RWPE2 (cell line): ENCODE data around the gene MFNG.

Experiments used
- ATAC-seq: fragments of 200-7000 bp; cut with Tn5 transposase; 3 replicates; pipeline ENCODE4 v1.9.1; 2021; ENCODE audit warnings: low read depth
- DNase-seq: peaks from one replicate; pipeline ENCODE4 v3.0.0-alpha.2; 2020; ENCODE audit warnings: low spot score
- H3K27ac ChIP-seq: fragments of 450-650 bp; 2 replicates; pipeline ENCODE4 v1.5.1; 2017; ENCODE audit warnings: mild to moderate bottlenecking; ENCODE audit not compliant: poor library complexity, severe bottlenecking
- H3K27me3 ChIP-seq: fragments of 250-450 bp; sonication (Bioruptor Pico); 2 replicates; pipeline ENCODE4 v1.5.1; 2021; ENCODE audit warnings: mild to moderate bottlenecking, moderate library complexity; ENCODE audit not compliant: insufficient read depth, poor library complexity, severe bottlenecking
- H3K36me3 ChIP-seq: fragments of 250-450 bp; sonication (Bioruptor Pico); 2 replicates; pipeline ENCODE4 v1.5.1; 2020; ENCODE audit warnings: low read depth, mild to moderate bottlenecking, moderate library complexity
- H3K4me1 ChIP-seq: fragments of 250-450 bp; sonication (Bioruptor Pico); 2 replicates; pipeline ENCODE4 v1.5.1; 2021; ENCODE audit warnings: mild to moderate bottlenecking, moderate library complexity; ENCODE audit not compliant: insufficient read depth, poor library complexity, severe bottlenecking
- H3K4me3 ChIP-seq: fragments of 250-450 bp; sonication (Bioruptor Pico); 2 replicates; pipeline ENCODE4 v1.5.1; 2021; ENCODE audit warnings: mild to moderate bottlenecking, moderate library complexity; ENCODE audit not compliant: severe bottlenecking
- H3K9me3 ChIP-seq: fragments of 250-450 bp; sonication (Bioruptor Pico); 2 replicates; pipeline ENCODE4 v1.5.1; 2021; ENCODE audit warnings: mild to moderate bottlenecking, moderate library complexity; ENCODE audit not compliant: severe bottlenecking
- CTCF ChIP-seq: fragments of 450-650 bp; IDR thresholded peaks from one replicate; pipeline ENCODE4 v1.5.1; 2017; ENCODE audit warnings: mild to moderate bottlenecking, moderate library complexity; ENCODE audit not compliant: poor library complexity, severe bottlenecking

The MFNG gene

GRCh38 chr22:37435970-37436603, 50.1 kb downstream of the MFNG start:
- no peak for TF ChIP-seq CTCF
- H3K27me3 ChIP-seq: no peaks in the 10 kb centered on the region
- ATAC-seq: no peak

GRCh38 chr22:37433786-37434185, 52.4 kb downstream of the MFNG start:
- H3K27ac ChIP-seq: peak overlapping the region; percentile 97
- peaks cover 18% of the 10 kb centered on the region for H3K9me3 ChIP-seq
- no peak overlapping the region for H3K4me3 ChIP-seq
- H3K36me3 ChIP-seq: no peaks in the 10 kb centered on the region
- no peak for TF ChIP-seq CTCF
- H3K27me3 ChIP-seq: no peaks in the 10 kb centered on the region
- H3K4me1 ChIP-seq: peaks cover 16% of the 10 kb centered on the region
- no peak for ATAC-seq
- no peak for DNase-seq

More at GRCh38 chr22:37435970-37436603, 50.1 kb downstream of the MFNG start:
- Histone ChIP-seq H3K9me3 (peaks cover 18% of the 10 kb centered on the region), H3K4me1 (peaks cover 14% of the 10 kb centered on the region), H3K36me3 (no peaks in the 10 kb centered on the region), H3K4me3 (no peak overlapping the region), H3K27ac (no peak overlapping the region)
- no peak for DNase-seq

GRCh38 chr22:37432708-37433054, 53.5 kb downstream of the MFNG start:
- no peak for ATAC-seq
- H3K27ac ChIP-seq: peak overlapping the region; percentile 97

GRCh38 chr22:37431801-37432707, 54.1 kb downstream of the MFNG start:
- Histone ChIP-seq H3K36me3 (no peaks in the 10 kb centered on the region), H3K9me3 (peaks cover 18% of the 10 kb centered on the region), H3K4me1 (peaks cover 16% of the 10 kb centered on the region), H3K4me3 (no peak overlapping the region), H3K27ac (peak overlapping the region; percentile 97), H3K27me3 (no peaks in the 10 kb centered on the region)
- peak; percentile 93 for DNase-seq
- no peak for TF ChIP-seq CTCF
- ATAC-seq: peak; percentile 85

More at GRCh38 chr22:37432708-37433054, 53.5 kb downstream of the MFNG start:
- TF ChIP-seq CTCF: no peak
- Histone ChIP-seq H3K27me3 (no peaks in the 10 kb centered on the region), H3K4me3 (no peak overlapping the region), H3K36me3 (no peaks in the 10 kb centered on the region), H3K9me3 (peaks cover 18% of the 10 kb centered on the region), H3K4me1 (peaks cover 16% of the 10 kb centered on the region)
- DNase-seq: no peak
